NCI-H2171 (cell line): ENCODE results near the gene TOM1L1.

Experiments used
- DNase-seq: peaks from one replicate; lab custom pipeline; 2025; lab: John Stamatoyannopoulos, UW

TOM1L1 gene

DNA sequence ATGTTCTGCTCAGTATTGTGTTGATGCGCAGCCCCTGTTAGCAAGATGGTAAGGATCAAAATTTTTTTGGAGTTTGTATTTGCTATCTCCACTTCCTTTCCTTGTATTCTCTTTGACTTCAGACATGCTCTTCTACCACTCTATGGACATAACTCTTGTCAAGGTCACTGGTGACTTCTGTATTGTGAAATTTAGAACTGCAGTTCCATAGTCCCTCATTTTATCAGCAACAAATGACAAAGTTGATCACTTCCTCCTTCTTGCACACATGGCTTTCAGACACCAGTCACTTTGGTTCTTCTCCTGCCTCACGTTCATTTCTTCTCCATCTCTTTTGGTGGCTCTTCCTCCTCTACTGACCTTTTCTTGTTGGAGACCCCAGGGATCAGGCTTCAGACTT, 46.7 kb downstream of the TOM1L1 start:
- no peak for DNase-seq

DNA sequence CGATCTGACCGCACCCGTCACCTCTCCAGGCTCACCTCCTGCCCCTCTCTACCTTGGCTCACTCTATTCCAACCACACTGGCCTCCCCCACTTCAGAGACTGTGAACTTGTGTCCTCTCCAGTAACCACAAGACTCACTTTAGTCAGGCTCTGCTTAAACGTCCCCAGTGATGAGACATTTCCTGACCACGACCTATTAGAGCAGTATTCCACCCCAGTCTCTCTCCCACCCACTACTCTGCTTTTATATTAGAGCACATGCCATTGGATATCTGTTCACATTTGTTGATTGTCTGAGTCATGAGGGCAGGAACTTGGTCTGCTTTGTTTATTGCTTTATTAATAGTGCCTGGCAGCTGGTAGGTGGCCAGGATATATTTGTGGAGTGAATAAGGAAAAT, 47.7 kb downstream of the TOM1L1 start:
- DNase-seq, result no peak

DNA sequence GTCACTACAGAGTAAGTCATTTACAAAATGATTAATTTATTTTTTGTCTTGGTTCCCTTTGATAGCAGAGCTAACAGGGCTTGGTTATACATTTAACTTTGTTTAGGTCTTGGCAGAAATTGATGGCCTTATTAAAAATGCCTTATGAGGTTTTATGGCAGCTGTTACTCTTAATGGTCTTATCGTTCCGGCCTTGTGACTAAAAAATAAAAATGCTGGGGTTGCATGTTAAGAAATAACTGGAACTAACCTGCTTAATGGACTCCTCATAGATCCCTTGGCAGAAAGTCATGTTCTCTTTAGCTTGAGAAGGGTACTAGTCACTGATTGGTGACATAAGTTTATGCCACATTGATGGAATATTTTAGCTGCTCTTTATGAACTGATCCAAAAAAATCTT, 49.5 kb downstream of the TOM1L1 start:
- no peak for DNase-seq

DNA sequence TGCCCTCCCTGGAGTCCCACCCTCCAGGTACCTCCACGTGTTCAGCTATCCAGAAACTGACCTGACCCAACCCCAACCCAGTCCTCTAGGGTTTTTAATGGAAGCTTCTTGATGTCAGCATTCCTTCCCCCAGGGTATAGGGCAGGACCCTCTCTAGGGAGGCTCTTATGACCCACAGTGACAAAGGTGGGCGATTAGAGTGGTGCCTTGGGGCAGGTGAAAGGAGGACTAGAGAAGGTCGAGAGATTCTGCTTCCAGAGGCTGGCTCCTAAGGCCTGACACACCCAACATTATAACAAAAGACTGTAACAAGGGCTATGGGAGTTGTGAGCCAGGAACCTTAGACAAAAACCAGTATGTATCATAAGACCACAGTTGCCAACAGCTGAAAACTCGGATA, 50.6 kb downstream of the TOM1L1 start:
- no peak for DNase-seq

DNA sequence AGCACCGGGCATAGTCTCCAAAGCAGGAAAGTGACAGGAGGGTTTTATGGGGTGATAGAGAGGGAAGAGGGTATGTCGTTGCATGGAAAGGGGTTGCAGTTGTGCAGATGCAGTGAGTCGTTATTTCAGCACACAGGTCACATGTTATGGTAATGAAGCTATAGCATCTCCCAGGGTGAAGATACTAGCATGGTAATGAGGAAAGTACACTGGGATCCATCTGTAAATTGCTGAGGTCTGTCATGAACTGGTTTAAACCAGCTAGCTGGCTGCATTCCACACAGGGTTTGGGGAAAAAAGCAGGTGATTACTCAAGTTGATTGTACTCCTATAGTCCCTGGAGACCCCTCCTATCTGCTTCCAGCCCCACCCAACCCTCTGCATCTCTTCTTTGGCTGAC, 56.1 kb downstream of the TOM1L1 start:
- DNase-seq, result peak; percentile 97

DNA sequence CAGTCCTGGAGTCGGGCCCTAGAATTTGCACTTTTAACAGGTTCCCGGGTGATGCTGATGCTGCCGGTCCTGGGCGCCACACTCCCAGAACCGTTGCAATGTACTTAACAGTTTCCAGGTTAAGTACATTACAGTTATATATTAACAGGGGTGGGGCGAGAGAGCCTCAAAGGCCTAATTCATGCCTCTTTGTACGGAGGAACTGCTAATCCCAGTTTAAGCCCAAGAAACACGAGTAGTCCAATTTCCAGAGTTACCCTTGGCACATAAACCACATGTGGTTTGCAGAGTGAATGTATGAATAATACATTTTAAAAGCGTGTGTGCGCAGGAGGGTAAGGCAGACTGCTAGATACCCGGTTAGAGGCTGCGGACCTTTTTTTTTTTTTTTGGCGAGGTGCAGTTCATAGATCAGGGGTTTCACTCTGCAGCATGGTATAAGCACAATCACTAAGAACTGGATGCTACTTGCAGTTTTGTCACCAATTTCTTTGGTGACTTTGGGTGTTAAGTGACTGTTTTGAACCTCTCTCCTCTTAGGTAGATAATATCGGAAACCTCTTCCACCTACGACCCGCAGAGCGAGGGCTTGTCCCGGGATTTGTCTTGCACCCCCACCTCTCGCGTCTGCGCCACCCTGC, 67.1 kb downstream of the TOM1L1 start:
- DNase-seq, result no peak

DNA sequence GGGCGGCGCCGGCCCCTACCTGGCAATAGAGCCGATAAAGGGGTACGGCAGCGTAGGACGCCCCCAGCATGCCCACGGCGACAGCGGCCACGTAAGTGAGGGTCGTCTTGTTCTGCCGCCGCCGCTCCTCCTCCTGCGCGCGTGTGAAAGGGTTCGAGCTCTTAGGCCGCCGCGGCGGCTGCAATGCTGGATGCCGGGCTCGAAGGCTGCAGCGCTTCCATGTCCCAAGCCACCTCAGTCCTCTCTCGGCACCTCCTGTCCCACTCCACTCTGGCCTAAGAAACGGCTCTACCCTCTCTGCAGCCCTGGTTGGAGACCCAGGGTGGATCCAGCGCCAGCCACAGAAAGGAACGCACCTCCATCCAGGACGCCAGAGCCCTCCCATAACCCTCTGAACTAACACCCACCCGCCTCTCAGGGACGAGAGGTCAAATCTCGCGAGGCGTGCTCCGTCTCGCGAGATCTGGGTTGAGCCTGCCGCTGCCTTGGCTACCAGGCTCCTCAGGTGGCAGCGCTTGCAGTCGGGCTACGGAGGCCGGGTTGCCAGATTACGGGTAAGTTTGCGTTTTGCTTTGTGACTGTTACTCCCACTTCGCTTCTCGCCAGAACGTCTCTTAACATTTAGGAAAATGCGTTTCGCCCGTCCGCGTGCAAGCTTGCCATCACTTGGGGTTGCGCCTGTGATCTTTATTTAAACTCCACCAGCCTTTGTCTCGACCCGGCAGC, 67.8 kb downstream of the TOM1L1 start, which contains the start of the genes COX11 and STXBP4:
Gene COX11, minus strand, starts transcription at position 393 of the 726 bp plus-strand sequence. Its CDS starts 8 bp downstream, at position 385.
Gene STXBP4, plus strand, starts transcription at position 504 of the 726 bp plus-strand sequence. CDS start 17,455 bp downstream, outside the sequence.
- peak; percentile 91 for DNase-seq

DNA sequence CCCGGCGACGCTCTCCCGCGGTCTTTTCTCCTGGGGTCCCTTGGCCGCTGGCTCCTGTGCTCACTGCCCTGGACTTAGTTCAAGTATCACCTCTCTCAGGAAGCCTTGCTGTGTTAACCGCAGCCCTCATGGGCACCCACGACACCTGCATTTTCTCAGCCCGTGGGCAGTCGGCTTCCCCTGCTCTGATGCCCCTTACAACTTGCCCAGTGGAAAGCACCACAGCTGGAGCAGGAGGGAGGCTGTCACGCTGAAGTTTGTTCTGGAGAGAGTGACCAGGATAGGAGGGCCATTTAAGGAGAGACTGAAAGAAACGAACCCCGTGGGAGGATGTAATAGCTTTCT, 68.3 kb downstream of the TOM1L1 start:
- no peak for DNase-seq

DNA sequence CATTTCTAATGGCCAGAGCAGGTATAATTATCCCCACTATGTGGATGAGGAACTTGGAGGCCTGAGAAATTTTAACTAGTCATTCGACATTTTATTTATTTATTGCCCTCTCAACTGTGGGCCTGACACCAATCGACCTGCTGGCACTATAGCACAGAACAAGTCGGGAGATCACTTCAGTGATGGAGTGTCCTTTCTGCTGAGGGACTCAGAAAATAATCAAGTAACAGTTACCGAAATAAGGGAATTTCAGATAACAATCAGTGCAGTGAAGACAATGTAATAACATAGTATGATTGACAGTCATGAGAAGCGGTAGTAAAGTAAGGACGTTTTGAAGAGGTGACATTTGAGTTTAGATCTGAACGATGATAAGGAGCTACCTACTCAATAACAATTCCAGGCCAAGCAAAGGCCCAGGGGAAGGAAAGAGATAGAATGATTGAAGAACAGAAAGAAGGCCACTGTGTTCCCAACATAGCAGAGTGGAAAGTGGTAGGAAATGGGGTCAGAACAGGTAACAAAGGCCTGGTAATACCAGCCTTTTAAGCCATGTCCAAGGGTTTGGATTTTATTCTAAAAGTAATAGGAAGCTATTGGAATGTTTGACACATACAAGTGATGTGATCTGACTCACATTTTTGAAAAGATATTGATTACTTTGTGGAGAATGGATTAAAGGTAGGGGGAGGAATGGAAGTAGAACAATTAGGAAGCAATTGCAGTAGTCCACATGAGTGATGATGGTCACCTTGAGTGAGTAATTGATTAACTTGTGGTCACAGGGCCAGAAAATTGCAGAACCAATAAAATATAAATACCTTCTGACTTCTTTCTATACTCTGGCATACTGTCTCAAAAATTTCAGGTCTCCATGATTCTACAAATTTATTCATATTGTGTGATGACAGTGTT, 69.3 kb downstream of the TOM1L1 start:
- DNase-seq, result no peak

DNA sequence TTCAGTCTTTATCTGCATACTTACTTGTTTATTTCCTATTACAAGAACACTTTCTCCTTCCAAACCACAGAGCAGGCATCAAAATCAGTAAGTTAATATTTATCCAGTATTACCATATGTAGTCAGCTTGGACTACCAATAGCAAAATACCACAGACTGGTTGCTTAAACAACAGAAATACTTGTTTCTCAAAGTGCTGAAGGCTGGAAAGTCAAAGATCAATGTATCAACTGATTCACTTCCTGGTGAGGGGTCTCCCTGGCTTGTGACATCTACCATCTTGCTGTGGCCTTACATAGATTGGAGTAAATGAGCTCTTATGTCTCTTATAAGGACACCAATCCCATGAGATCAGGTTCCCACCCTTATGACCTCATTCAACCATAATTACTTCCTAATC, 70.5 kb downstream of the TOM1L1 start:
- no peak for DNase-seq

DNA sequence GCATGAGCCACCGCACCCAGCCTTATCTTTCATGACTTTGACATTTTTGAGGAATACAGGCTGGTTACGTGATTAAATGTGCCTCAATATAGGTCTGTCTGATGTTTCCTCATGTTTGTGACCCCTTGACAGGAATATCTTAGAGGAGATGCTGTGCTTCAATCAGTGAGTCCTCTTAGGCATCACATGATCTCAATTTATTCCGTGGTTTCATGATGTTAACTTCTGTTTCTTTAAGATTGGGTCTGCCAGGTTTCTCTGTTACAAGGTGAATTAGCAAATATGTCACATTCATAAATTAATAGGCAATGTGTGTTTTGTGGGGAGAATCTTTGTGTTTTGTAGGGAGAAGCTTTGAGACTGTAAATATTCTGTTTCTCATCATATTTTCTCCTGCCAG, 71.2 kb downstream of the TOM1L1 start:
- no peak for DNase-seq

DNA sequence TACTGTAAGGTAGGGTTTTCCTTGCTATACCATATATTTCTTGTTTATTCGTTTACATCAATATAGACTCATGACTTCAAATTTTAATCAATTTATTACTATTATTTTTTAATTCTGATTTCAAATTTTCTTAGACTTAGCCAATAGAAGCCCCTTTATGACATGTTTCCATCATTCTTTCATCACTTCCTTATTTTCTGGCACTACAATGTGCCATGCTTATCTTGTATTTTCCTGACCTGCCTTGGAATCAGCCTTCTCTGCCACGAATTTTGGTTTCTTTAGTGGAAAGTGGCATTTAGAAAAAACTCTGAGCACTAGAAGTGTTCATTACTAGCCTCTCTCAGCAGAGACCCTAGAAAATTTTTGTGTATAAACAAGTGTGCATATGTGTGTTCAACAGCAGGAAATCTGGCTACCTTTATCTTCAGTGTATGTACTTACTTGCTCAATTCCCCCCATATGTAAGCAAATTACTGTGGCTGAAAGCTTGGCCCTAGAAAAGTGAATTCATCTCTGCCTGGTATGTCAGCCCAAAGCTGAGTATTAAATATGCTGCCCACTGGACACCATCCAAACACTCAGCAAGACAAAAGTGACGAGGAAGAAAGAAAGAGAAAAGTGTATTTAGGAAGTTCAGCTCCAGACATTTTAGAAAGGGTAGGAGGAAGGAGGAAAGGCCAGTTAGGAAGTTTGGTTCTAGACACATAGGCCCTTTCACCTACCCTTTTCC, 71.9 kb downstream of the TOM1L1 start:
- DNase-seq, result no peak

DNA sequence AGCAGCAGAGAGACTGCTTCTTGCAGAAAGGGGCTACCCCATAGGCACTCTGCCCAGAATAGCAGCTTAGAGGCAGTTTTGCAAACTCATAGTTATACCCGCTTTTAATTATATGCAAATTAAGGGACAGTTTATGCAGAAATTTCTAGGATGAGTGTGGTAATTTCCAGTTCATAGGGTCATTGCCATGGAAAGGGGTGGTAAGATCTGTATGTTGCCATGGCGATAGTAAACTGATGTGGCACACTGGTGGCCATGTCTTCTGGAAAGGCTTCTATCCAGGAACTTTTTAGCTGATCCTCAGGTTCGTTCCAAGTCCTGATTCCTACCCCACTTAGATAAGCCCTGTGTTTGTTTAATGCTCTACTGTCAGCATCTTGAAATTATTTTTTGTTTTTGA, 74.1 kb downstream of the TOM1L1 start:
- DNase-seq, result no peak

DNA sequence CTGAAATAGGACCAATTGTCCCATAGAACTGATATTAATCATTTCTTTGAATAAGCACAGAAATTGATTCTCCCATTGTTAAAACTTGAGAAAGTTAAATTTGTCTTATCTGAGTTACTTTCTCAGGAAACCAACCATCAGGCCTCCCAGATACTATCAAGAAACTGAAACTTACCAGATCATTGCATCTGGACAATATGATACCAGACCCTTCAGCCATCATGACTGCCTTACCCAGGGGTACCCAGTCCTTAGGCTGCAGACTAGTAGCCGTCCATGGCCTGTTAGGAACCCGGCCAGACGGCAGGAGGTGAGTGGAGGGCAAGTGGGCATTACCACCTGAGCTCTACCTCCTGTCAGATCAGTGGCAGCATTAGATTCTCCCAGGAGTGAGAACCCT, 75.7 kb downstream of the TOM1L1 start:
- no peak for DNase-seq

DNA sequence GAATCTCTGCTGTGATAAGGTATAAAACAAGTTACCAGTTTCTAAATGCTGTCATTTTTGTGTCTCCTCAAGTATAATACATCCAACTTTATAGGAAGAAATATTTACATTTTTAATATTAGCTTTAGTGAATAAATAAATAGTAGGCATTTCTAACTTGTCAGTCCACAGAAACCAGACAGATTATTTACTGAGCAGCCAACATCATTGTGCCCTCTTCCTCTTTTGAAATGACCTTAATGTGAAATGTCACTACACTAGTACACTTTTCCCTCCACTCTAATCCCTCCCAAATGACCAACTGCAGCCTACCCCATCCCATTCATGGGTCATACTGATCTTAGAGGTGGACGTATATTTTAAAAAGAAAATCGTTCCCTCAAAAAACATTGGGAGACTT, 77.1 kb downstream of the TOM1L1 start:
- DNase-seq, result no peak

DNA sequence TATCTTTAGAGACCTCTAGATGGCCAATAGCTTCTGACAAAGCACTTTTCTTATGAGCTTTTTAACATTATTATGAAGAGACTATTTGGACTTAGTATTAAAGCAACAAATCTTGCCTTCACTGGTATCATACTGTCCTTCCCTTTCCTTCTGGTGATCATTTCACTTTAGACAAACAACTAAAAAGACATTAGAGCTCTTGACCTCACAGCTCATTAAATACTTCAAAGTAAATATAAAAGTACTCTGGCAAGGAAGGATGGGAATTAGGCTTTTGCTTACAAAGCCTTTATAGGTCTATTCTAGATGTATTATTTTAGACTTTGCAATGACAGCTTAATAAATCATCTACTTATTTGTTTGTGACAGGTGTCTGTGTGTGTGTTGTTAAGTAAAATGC, 79.0 kb downstream of the TOM1L1 start:
- DNase-seq, result no peak

DNA sequence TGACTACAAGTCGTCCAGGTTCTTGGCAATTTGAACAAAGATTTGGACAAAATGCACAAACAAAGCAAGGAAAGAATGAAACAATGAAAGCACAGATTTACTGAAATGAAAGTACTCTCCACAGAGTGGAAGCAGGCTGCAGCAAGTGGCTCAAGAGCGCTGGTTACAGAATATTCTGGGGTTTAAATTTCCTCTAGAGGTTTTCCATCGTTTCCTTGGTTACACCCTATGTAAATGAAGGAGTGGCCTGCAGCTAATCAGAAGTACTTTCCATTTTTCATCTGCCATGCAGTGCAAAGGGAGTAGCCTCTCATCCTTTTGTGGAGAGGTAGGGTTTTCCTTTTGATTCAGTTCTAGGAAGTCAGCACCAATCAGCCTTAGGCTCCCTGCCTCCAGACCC, 79.7 kb downstream of the TOM1L1 start:
- DNase-seq, result no peak

DNA sequence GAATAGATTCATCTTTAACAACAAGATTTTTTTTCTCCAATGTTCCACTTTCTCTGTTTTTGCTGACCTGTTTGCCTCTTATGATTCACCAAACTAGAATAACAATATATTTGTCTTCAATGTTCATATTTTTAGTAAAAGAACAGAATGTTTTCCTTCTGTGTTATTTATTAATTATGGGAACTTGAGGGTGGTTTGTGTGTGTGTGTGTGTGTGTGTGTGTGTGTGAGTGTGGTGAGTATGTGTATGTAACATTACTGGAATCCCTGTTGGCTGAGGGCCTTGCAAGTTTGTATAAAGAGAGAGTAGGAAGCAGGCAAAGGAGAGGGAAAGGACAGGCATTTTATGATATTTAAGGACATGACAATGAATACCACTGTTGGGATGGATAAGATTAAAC, 81.7 kb downstream of the TOM1L1 start:
- DNase-seq, result no peak

DNA sequence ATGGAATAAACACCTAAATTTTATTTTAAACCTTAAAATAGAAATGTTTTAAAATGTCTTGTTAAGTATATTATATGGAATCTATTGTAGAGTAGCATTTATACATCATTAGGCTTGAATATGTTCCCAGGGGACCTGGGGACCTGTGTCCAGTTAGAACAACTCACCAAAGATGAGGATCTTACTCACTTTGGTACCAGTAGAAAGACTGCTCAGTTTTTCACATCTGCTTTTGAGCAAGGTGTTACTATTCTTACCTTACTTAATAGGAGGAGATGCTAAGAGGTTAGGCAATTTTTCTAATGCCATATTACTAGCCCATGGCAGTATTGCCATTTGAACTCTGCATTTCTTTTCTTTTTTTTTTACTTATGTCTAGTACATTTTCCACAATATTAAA, 82.6 kb downstream of the TOM1L1 start:
- DNase-seq, result no peak

DNA sequence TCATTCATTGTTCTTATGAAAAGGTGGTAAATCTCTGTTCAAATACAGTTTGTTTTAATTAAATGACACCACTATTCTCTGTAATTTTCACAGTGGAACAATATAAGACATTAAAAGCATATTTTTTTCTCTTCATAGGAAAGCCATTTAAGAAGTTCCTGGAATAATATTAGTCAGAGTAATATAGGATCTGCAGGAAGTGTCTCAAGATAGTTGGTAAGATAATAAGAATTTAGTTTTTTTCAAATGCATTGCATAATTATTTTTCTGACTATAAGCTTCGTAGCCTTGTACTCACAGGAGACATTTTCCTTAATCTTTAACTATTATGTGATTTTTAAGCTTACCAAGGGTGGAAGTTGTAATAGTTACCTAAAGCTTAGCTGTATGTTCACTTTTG, 84.8 kb downstream of the TOM1L1 start:
- no peak for DNase-seq

DNA sequence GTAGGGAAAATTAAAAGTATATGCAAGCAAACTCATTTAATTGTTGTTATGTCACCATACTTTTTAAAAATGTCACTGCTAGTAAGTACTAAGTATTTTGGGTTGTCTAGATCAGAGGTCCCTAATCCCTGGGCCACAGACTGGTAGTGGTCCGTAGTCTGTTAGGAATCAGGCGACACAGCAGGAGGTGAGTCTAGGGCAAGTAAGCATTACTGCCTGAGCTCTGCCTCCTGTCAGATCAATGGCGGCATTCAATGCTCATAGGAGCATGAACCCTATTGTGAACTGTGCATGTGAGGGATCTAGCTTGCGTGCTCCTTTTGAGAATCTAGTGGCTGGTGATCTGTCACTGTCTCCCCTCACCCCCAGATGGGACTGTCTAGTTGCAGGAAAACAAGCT, 89.5 kb downstream of the TOM1L1 start:
- DNase-seq, result no peak

DNA sequence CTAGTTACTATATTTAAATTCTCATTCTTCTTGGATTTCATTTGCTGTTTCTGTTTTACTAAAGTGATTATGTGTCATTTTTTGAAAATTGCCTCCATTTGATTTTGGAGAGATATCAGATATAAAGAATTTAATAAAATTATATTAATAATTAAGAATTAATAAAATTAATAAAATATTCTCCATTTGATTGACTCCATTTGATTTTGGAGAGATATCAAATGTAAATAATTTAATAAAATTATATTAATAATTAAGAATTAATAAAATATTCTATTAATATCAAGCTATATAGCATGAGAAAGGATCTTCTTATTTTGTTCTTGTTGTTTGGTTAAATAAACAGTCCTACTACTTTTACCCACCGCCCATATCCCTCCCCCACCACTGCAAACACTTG, 90.9 kb downstream of the TOM1L1 start:
- DNase-seq, result no peak
